GM18508 (cell line): ENCODE data around the gene RFPL1.
"Not testable (repeated sequence)": the region's sequence is repeated elsewhere in the genome, so short reads cannot be mapped to it uniquely, and the experiment has no call there.

Source experiments
- ATAC-seq: cut with Tn5 transposase; IDR thresholded peaks from one replicate; pipeline ENCODE4 v1.9.1; 2021; ENCODE audit warnings: moderate number of reproducible peaks; ENCODE audit not compliant: insufficient read depth, unreplicated experiment

RFPL1 gene

GRCh38 chr22:29475550-29475949 is 37.2 kb downstream of the RFPL1 start:
- no peak for ATAC-seq

- ATAC-seq = no peak
Observed at GRCh38 chr22:29476116-29476515, 37.7 kb downstream of the RFPL1 start.

- no peak for ATAC-seq
Observed at GRCh38 chr22:29477723-29478318, 39.4 kb downstream of the RFPL1 start.

GRCh38 chr22:29478326-29479276 is 40.2 kb downstream of the RFPL1 start:
- ATAC-seq = no peak

- ATAC-seq = no peak
Observed at GRCh38 chr22:29479417-29480261, 41.3 kb downstream of the RFPL1 start, which contains the start of gene NEFH. NEFH (plus strand) TSS chr22:29480218; CDS start chr22:29480263, 45 bp downstream.

- ATAC-seq = no peak
Observed at GRCh38 chr22:29480262-29480511, 41.8 kb downstream of the RFPL1 start.

- no peak for ATAC-seq
Observed at GRCh38 chr22:29480512-29481264, 42.3 kb downstream of the RFPL1 start.

- no peak for ATAC-seq
Observed at GRCh38 chr22:29481265-29482000, 43.0 kb downstream of the RFPL1 start.

- no peak for ATAC-seq
Observed at GRCh38 chr22:29482253-29482652, 43.9 kb downstream of the RFPL1 start.

- no peak for ATAC-seq
Observed at GRCh38 chr22:29482726-29483125, 44.3 kb downstream of the RFPL1 start.

GRCh38 chr22:29483254-29483653 is 44.9 kb downstream of the RFPL1 start:
- ATAC-seq = no peak

- ATAC-seq = no peak
Observed at GRCh38 chr22:29484642-29485041, 46.3 kb downstream of the RFPL1 start.

GRCh38 chr22:29485448-29485847 is 47.1 kb downstream of the RFPL1 start:
- ATAC-seq = no peak

GRCh38 chr22:29487426-29487986 is 49.1 kb downstream of the RFPL1 start:
- ATAC-seq = no peak

GRCh38 chr22:29489127-29489780 is 50.9 kb downstream of the RFPL1 start:
- ATAC-seq = not testable (repeated sequence)

GRCh38 chr22:29491012-29491411 is 52.6 kb downstream of the RFPL1 start:
- ATAC-seq = no peak
